ENCODE data around the gene MESP2. TPM values are rescaled to one million over a fixed set of nuclear protein-coding genes. Genes with fewer than 3 reads are reported as not detected.
A peak's percentile ranks its signal among the peaks of the same experiment; 100 is the strongest.

MESP2 gene
- polyA plus RNA-seq, 1 donor from 2014 or later: not detected

GRCh38 chr15:89751748-89752147 is 24.4 kb upstream of the MESP2 start:
- H3K4me3 ChIP-seq (ENCODE audit: low read length): peak overlapping the region; percentile 69
- H3K4me2 ChIP-seq (ENCODE audit: low read length): no peak overlapping the region
- TF ChIP-seq REST (IDR thresholded peaks at IDR 0.05; ENCODE audit: borderline replicate concordance) (no peak), RAD21 (conservative IDR thresholded peaks at IDR 0.05) (no peak), SMC3 (conservative IDR thresholded peaks at IDR 0.05; ENCODE audit: poor library complexity) (no peak), MXI1 (conservative IDR thresholded peaks at IDR 0.05; ENCODE audit: poor library complexity, severe bottlenecking) (no peak), POLR2AphosphoS5 (IDR thresholded peaks at IDR 0.05) (no peak), TAF1 (IDR thresholded peaks at IDR 0.05; ENCODE audit: low read depth) (no peak), CTCF (IDR thresholded peaks at IDR 0.05; ENCODE audit: poor library complexity, severe bottlenecking) (no peak), EZH2 (IDR thresholded peaks at IDR 0.05; ENCODE audit: borderline replicate concordance, insufficient read depth, low read length, poor library complexity, severe bottlenecking) (no peak), EP300 (conservative IDR thresholded peaks at IDR 0.05; ENCODE audit: poor library complexity, severe bottlenecking) (no peak)

GRCh38 chr15:89753855-89754254 is 22.3 kb upstream of the MESP2 start:
- peaks cover 15% of the 10 kb centered on the region for H3K27me3 ChIP-seq (ENCODE audit: insufficient read depth, low read depth, low read length)
- H3F3A ChIP-seq (ENCODE audit: insufficient read depth, low read length, poor library complexity, severe bottlenecking): no peaks in the 10 kb centered on the region
- no peaks in the 10 kb centered on the region for H4K20me1 ChIP-seq (ENCODE audit: insufficient read depth)
- no peaks in the 10 kb centered on the region for H3K9me2 ChIP-seq (ENCODE audit: insufficient read depth, low read length)
- no peaks in the 10 kb centered on the region for H3K79me2 ChIP-seq (replicated peaks; ENCODE audit: insufficient read depth, low read length)
- TF ChIP-seq CTCF (IDR thresholded peaks at IDR 0.05; ENCODE audit: poor library complexity, severe bottlenecking) (no peak), POLR2AphosphoS5 (IDR thresholded peaks at IDR 0.05) (no peak), SMC3 (conservative IDR thresholded peaks at IDR 0.05; ENCODE audit: poor library complexity) (no peak), RAD21 (conservative IDR thresholded peaks at IDR 0.05) (no peak), TAF1 (IDR thresholded peaks at IDR 0.05; ENCODE audit: low read depth) (no peak), EP300 (conservative IDR thresholded peaks at IDR 0.05; ENCODE audit: poor library complexity, severe bottlenecking) (no peak), MXI1 (conservative IDR thresholded peaks at IDR 0.05; ENCODE audit: poor library complexity, severe bottlenecking) (no peak), REST (IDR thresholded peaks at IDR 0.05; ENCODE audit: borderline replicate concordance) (no peak)
- no peak overlapping the region for H3K4me2 ChIP-seq (ENCODE audit: low read length)
- no peaks in the 10 kb centered on the region for H3K9me3 ChIP-seq (ENCODE audit: low read length)
- no peaks in the 10 kb centered on the region for H3K36me3 ChIP-seq (ENCODE audit: insufficient read depth, low read length)
- H3K9ac ChIP-seq (ENCODE audit: low read length): no peak overlapping the region
- no peak overlapping the region for H2AFZ ChIP-seq (ENCODE audit: low read depth, low read length)
- no peak overlapping the region for H3K4me3 ChIP-seq (ENCODE audit: low read length)
- H3K27ac ChIP-seq (ENCODE audit: low read length): no peak overlapping the region

More at GRCh38 chr15:89751748-89752147, 24.4 kb upstream of the MESP2 start:
- H3K27me3 ChIP-seq (ENCODE audit: insufficient read depth, low read depth, low read length): peaks cover 37% of the 10 kb centered on the region
- peak overlapping the region; percentile 56 for H2AFZ ChIP-seq (ENCODE audit: low read depth, low read length)
- no peaks in the 10 kb centered on the region for H4K20me1 ChIP-seq (ENCODE audit: insufficient read depth)
- no peaks in the 10 kb centered on the region for H3K9me3 ChIP-seq (ENCODE audit: low read length)
- no peaks in the 10 kb centered on the region for H3F3A ChIP-seq (ENCODE audit: insufficient read depth, low read length, poor library complexity, severe bottlenecking)
- H3K9me2 ChIP-seq (ENCODE audit: insufficient read depth, low read length): no peaks in the 10 kb centered on the region
- no peaks in the 10 kb centered on the region for H3K79me2 ChIP-seq (replicated peaks; ENCODE audit: insufficient read depth, low read length)
- no peaks in the 10 kb centered on the region for H3K36me3 ChIP-seq (ENCODE audit: insufficient read depth, low read length)
- H3K27ac ChIP-seq (ENCODE audit: low read length): no peak overlapping the region
- no peak overlapping the region for H3K9ac ChIP-seq (ENCODE audit: low read length)

Measured in neural cell (in vitro differentiated cells).